ENCODE results near the gene HLCS.

HLCS gene

DNA sequence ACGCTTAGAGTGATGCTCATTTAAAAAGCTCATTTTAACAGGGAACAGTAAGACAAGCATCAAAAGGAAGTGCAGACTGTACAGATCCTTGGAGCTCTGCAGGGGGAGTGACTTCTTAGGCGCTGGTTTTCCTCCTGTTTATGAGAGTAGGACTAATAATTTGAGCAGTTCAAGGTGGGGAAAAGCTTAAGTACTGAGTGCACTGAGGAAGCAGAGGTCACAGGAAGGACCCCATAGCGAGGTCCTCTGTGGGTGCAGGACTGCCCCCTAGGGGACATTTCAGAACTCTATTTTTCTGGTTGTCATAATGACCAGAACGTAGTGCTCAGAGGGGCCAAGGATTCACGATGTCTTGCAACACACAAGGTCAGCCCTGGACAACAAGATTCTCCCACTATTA, 112.1 kb downstream of the HLCS start:
- H3K4me3 Mint-ChIP-seq: no peak overlapping the region
- peaks cover 0 to 7% of the 10 kb centered on the region in 2 donors for H3K4me1 Mint-ChIP-seq
- peak; percentile 61 to 71 for ATAC-seq (replicated peaks)
- no peak for DNase-seq
- no peaks in the 10 kb centered on the region for H3K36me3 Mint-ChIP-seq
- no peaks in the 10 kb centered on the region for H3K9me3 Mint-ChIP-seq
- H3K27ac Mint-ChIP-seq: no peak overlapping the region
- H3K27me3 Mint-ChIP-seq: no peaks in the 10 kb centered on the region

DNA sequence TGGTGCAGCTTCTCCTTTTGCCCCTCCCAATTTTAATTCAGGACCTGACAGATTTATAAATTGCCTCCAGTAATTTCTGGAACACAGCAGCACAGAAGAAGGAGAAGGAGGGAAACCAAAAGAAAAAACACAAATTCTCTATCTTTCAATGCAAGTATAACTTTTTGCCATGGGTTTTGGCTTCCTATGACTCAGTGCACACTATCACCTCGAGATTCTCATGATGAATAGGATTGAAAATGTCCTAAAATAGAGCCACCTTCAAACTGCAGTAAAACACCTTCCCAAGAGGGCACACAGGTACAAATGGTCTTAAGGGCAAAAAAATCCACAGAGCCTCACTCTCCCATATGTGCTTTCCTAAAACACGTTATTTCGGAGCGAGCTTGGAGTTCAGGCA, 113.6 kb downstream of the HLCS start:
- ATAC-seq (replicated peaks) (no peak), DNase-seq (no peak)
- Mint-ChIP-seq H3K36me3 (no peaks in the 10 kb centered on the region), H3K4me1 (peaks cover 0 to 7% of the 10 kb centered on the region in 2 donors), H3K4me3 (no peak overlapping the region), H3K27me3 (no peaks in the 10 kb centered on the region), H3K27ac (no peak overlapping the region), H3K9me3 (no peaks in the 10 kb centered on the region)

DNA sequence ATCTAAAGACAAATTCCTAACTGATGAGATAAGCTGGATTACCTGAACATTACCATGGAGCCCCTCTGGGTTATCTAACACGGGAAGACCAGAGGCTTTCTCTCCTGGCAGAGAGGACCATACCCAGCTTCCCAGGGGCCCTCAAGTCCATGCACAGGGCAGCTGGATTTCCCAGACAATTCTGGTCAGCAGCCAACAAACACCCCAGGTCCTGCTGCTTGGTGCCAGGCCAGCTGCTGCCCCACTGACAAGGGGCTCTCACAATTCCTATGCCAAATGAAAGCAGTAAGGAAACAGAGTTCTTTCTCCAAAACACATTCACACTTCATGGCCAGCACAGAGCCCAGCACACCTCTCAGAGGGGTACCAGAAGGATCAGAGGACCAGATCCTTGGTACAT, 114.2 kb downstream of the HLCS start:
- DNase-seq (no peak), ATAC-seq (replicated peaks) (no peak)
- H3K36me3 Mint-ChIP-seq: no peaks in the 10 kb centered on the region
- H3K27me3 Mint-ChIP-seq: no peaks in the 10 kb centered on the region
- no peak overlapping the region for H3K27ac Mint-ChIP-seq
- H3K9me3 Mint-ChIP-seq: no peaks in the 10 kb centered on the region
- no peak overlapping the region for H3K4me3 Mint-ChIP-seq
- H3K4me1 Mint-ChIP-seq: peaks cover 0 to 7% of the 10 kb centered on the region in 2 donors

DNA sequence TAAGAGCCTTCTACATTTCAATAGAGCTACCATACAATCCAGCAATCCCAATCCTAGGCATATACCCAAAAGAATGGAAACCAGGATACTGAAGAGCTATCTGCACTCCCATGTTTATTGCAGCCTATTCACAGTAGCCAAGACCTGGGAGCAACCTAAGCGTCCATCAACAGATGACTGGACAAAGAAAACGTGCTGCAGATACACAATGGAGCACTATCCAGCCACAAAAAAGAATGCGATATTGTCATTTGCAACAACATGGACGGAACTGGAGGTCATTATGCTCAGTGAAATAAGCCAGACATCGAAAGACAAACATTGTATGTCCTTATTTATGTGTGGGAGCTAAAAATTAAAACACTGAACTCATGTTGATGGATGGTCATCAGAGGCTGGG, 115.3 kb downstream of the HLCS start:
- Mint-ChIP-seq H3K9me3 (no peaks in the 10 kb centered on the region), H3K4me3 (no peak overlapping the region), H3K27ac (no peak overlapping the region), H3K4me1 (peaks cover 0 to 7% of the 10 kb centered on the region in 2 donors), H3K36me3 (no peaks in the 10 kb centered on the region), H3K27me3 (no peaks in the 10 kb centered on the region)
- ATAC-seq (replicated peaks) (no peak), DNase-seq (no peak)

DNA sequence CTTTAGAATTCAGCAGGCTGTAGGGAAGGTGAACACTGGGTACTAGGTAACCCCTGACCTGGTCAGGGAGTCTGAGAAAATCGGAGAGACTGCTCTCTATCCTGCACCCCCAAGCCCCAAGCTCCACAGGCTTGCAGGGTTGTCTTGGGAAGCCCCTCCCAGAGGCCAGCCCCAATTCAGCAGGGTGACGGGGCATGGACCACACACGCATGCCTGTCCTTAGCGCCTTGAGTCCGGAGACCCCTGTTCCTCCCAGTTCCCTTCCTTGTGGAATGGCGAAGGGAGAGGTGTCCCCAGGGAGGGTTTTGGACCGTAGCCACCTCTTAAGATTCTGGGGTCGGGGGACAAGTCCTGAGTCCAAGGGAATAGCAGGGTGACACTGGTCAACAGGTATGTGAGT, 116.1 kb downstream of the HLCS start:
- DNase-seq: no peak
- H3K27ac Mint-ChIP-seq: no peak overlapping the region
- no peaks in the 10 kb centered on the region for H3K9me3 Mint-ChIP-seq
- peaks cover 0 to 7% of the 10 kb centered on the region in 2 donors for H3K4me1 Mint-ChIP-seq
- no peak overlapping the region for H3K4me3 Mint-ChIP-seq
- no peaks in the 10 kb centered on the region for H3K27me3 Mint-ChIP-seq
- H3K36me3 Mint-ChIP-seq: no peaks in the 10 kb centered on the region
- ATAC-seq (replicated peaks): no peak

GRCh38 chr21:36849461-36850105, 116.9 kb downstream of the HLCS start:
- H3K27ac Mint-ChIP-seq: no peak overlapping the region
- no peak for DNase-seq

DNA sequence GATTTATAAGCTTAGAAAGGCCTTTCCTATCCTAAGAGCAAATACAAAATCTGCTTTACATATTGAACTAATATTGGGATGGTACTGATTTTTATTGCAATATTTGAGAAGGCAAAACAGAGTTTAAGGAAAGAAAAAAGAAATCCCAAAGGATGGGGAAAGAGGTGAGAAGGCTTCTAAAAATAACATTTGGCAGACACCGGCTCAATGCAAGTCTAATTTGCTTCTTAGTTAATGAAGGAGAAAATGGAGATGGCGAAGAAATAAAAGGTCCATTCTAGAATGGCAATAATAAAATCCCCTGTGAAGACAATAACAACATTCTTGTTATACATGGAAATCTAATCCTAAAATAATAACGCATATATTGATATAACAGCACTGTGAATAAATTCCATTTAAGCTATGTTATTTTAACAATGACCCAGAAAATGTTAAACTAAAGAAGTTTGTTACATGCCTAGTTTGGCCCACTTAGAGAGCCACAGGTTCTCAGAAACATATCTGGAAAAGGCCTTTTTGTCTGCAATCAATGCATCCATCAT, 117.7 kb downstream of the HLCS start:
- Mint-ChIP-seq H3K9me3 (no peaks in the 10 kb centered on the region), H3K4me3 (no peak overlapping the region), H3K27me3 (no peaks in the 10 kb centered on the region), H3K27ac (no peak overlapping the region), H3K4me1 (peaks cover 0 to 7% of the 10 kb centered on the region in 2 donors), H3K36me3 (peaks cover 0 to 2% of the 10 kb centered on the region in 2 donors)
- ATAC-seq (replicated peaks) (no peak), DNase-seq (no peak)

More at GRCh38 chr21:36849461-36850105, 116.9 kb downstream of the HLCS start:
- Mint-ChIP-seq H3K9me3 (no peaks in the 10 kb centered on the region), H3K27me3 (no peaks in the 10 kb centered on the region), H3K36me3 (no peaks in the 10 kb centered on the region), H3K4me1 (peaks cover 0 to 7% of the 10 kb centered on the region in 2 donors), H3K4me3 (no peak overlapping the region)
- ATAC-seq (replicated peaks): no peak

DNA sequence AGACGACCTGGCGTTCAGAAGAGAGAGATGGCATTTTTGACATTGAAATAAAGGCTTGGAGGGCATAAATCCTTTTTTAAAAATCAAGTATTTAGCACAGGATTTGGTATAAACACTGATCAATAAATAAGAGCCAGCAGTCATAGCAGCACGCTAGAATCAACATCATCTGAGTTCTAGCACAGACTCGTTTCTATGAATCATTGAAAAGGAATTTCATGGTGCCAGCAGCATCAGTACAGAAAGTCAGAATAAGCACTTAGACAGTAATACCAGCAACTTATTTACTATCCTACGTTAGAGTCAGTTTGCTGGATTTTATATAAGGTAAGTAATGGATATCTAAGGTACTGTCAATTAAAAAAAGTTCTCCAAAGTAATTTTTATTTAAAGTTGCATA, 119.3 kb downstream of the HLCS start:
- Mint-ChIP-seq H3K36me3 (peaks cover 1 to 2% of the 10 kb centered on the region in 2 donors), H3K9me3 (no peaks in the 10 kb centered on the region), H3K4me1 (no peaks in the 10 kb centered on the region), H3K27ac (no peak overlapping the region), H3K4me3 (no peak overlapping the region), H3K27me3 (no peaks in the 10 kb centered on the region)
- no peak for DNase-seq
- ATAC-seq (replicated peaks): no peak

DNA sequence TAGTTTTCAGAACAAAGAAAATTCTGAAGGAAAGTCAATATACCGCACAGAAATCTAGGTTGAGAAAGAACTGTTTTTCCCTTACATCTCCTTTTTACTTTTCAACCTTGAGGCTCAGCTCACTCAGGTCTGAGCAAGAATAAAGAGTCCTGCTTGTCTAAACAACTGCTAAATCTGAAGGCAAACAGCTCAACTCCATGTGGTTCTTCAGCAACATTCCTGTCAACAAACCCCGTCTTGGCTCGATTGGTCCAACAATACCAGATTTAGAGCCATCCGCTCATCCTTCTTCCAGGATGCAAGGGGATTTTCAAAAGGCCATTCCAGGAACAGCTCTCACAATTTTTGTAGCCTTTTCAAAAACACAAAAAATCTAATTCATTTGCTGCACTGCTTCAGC, 119.8 kb downstream of the HLCS start:
- H3K36me3 Mint-ChIP-seq: peaks cover 5% of the 10 kb centered on the region in 2 donors

GRCh38 chr21:36845790-36846189, 120.7 kb downstream of the HLCS start:
- no peaks in the 10 kb centered on the region for H3K27me3 Mint-ChIP-seq
- H3K27ac Mint-ChIP-seq: no peak overlapping the region
- DNase-seq: no peak
- H3K4me3 Mint-ChIP-seq: no peak overlapping the region
- H3K9me3 Mint-ChIP-seq: no peaks in the 10 kb centered on the region
- peaks cover 5% of the 10 kb centered on the region in 2 donors for H3K36me3 Mint-ChIP-seq
- no peaks in the 10 kb centered on the region for H3K4me1 Mint-ChIP-seq
- ATAC-seq (replicated peaks): no peak

More for the DNA sequence above, 119.8 kb downstream of the HLCS start:
- DNase-seq (no peak), ATAC-seq (replicated peaks) (no peak)
- Mint-ChIP-seq H3K27me3 (no peaks in the 10 kb centered on the region), H3K27ac (no peak overlapping the region), H3K4me3 (no peak overlapping the region), H3K4me1 (no peaks in the 10 kb centered on the region), H3K9me3 (no peaks in the 10 kb centered on the region)

GRCh38 chr21:36845070-36845469, 121.4 kb downstream of the HLCS start:
- H3K27ac Mint-ChIP-seq: no peak overlapping the region

DNA sequence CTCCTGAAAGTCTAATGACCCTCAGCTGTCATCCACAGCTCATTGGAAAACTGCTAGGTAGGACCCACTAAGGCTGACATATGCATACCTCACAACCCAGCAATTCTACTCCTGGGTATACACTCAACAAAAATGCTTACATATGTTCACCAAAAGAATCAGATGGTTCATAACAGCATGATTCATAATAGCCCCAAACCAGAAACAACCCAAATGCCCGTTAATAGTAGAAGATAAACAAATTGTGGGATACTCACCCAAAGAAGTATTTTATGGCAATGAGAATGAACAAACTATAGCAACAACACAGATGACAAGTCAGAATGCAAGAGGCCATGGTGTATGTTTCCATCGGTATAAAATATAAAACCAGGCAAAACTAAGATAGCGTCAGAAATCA, 124.6 kb downstream of the HLCS start:
- no peaks in the 10 kb centered on the region for H3K9me3 Mint-ChIP-seq

More at GRCh38 chr21:36845070-36845469, 121.4 kb downstream of the HLCS start:
- no peaks in the 10 kb centered on the region for H3K9me3 Mint-ChIP-seq
- H3K4me3 Mint-ChIP-seq: no peak overlapping the region
- no peaks in the 10 kb centered on the region for H3K4me1 Mint-ChIP-seq
- H3K36me3 Mint-ChIP-seq: peaks cover 5% of the 10 kb centered on the region in 2 donors
- H3K27me3 Mint-ChIP-seq: no peaks in the 10 kb centered on the region
- ATAC-seq (replicated peaks) (no peak), DNase-seq (no peak)

GRCh38 chr21:36839735-36840134, 126.7 kb downstream of the HLCS start:
- Mint-ChIP-seq H3K27me3 (no peaks in the 10 kb centered on the region), H3K9me3 (no peaks in the 10 kb centered on the region), H3K36me3 (peaks cover 5 to 9% of the 10 kb centered on the region in 2 donors), H3K4me1 (no peaks in the 10 kb centered on the region), H3K4me3 (no peak overlapping the region), H3K27ac (no peak overlapping the region)
- DNase-seq (no peak), ATAC-seq (replicated peaks) (no peak)

More for the DNA sequence above, 124.6 kb downstream of the HLCS start:
- DNase-seq (no peak), ATAC-seq (replicated peaks) (no peak)
- no peak overlapping the region for H3K27ac Mint-ChIP-seq
- H3K4me1 Mint-ChIP-seq: no peaks in the 10 kb centered on the region
- H3K4me3 Mint-ChIP-seq: no peak overlapping the region
- no peaks in the 10 kb centered on the region for H3K27me3 Mint-ChIP-seq
- peaks cover 5% of the 10 kb centered on the region in 2 donors for H3K36me3 Mint-ChIP-seq

DNA sequence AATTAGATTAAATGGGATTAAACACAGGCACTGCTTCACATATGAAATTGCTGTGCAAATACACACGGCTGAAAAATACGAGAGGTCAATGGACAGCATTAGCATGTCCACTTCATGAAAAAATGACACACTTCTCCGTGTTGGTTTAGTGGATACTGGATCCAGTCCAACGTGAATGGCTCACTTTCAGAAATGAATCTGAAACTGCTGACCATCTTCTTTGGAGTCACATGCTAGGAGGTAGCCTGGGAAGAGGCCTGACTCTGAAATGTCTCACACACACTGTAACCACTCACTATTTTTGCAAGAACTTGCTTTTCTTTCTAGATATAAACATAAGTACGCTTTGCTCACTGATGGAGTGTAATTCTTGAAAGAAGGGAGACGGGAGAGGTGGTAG, 127.3 kb downstream of the HLCS start:
- Mint-ChIP-seq H3K4me1 (no peaks in the 10 kb centered on the region), H3K9me3 (no peaks in the 10 kb centered on the region), H3K27ac (no peak overlapping the region), H3K36me3 (peaks cover 5 to 9% of the 10 kb centered on the region in 2 donors), H3K27me3 (no peaks in the 10 kb centered on the region), H3K4me3 (no peak overlapping the region)
- DNase-seq (no peak), ATAC-seq (replicated peaks) (no peak)

GRCh38 chr21:36835383-36835795, 131.1 kb downstream of the HLCS start:
- no peak for ATAC-seq (replicated peaks)

More at GRCh38 chr21:36835383-36835795, 131.1 kb downstream of the HLCS start:
- Mint-ChIP-seq H3K9me3 (no peaks in the 10 kb centered on the region), H3K4me3 (no peak overlapping the region), H3K27me3 (no peaks in the 10 kb centered on the region), H3K27ac (no peak overlapping the region), H3K36me3 (peaks cover 3 to 8% of the 10 kb centered on the region in 2 donors), H3K4me1 (peaks cover 0 to 2% of the 10 kb centered on the region in 2 donors)
- no peak for DNase-seq
